Smooth muscle cell (in vitro differentiated cells): ENCODE results near the gene ABCF3. TPM values are rescaled to one million over a fixed set of nuclear protein-coding genes. Genes with fewer than 3 reads are reported as not detected.
A peak's percentile ranks its signal among the peaks of the same experiment; 100 is the strongest.

ENCODE experiments used
- DNase-seq: peaks from one replicate; lab custom pipeline; 2025; ENCODE audit not compliant: unreplicated experiment; lab: John Stamatoyannopoulos, UW
- H2AFZ ChIP-seq: fragments of 200-600 bp; sonication (generic); 2 replicates; pipeline ENCODE4 v1.6.0; 2016; ENCODE audit warnings: antibody characterized with exemption, low read depth, mild to moderate bottlenecking
- H3F3A ChIP-seq: fragments of 200-600 bp; sonication (generic); 2 replicates; pipeline ENCODE4 v1.6.0; 2017; ENCODE audit warnings: antibody characterized with exemption, low read depth
- H3K27ac ChIP-seq: fragments of 200-600 bp; sonication (generic); 2 replicates; pipeline ENCODE4 v1.5.1; 2016; ENCODE audit warnings: low read depth, mild to moderate bottlenecking
- H3K27me3 ChIP-seq: fragments of 200-600 bp; sonication (generic); 2 replicates; pipeline ENCODE4 v1.6.1; 2016; ENCODE audit warnings: low read depth, mild to moderate bottlenecking
- H3K36me3 ChIP-seq: fragments of 200-600 bp; sonication (generic); 2 replicates; pipeline ENCODE4 v1.5.1; 2016; ENCODE audit warnings: low read depth
- H3K4me1 ChIP-seq: fragments of 200-600 bp; sonication (generic); 2 replicates; pipeline ENCODE4 v1.5.1; 2016; ENCODE audit warnings: low read depth
- H3K4me2 ChIP-seq: fragments of 200-600 bp; sonication (generic); 2 replicates; pipeline ENCODE4 v1.6.0; 2016; ENCODE audit warnings: mild to moderate bottlenecking
- H3K4me3 ChIP-seq: fragments of 200-600 bp; sonication (generic); 2 replicates; pipeline ENCODE4 v1.5.1; 2016; ENCODE audit warnings: mild to moderate bottlenecking
- H3K79me2 ChIP-seq: fragments of 200-600 bp; sonication (generic); 2 replicates; pipeline ENCODE4 v1.6.0; 2016; ENCODE audit warnings: low read depth, mild to moderate bottlenecking
- H3K9ac ChIP-seq: fragments of 200-600 bp; sonication (generic); 2 replicates; pipeline ENCODE4 v1.6.0; 2016; ENCODE audit warnings: low read depth
- H3K9me3 ChIP-seq: fragments of 200-600 bp; sonication (generic); replicated peaks from 2 replicates; pipeline ENCODE4 v1.5.1; 2016; ENCODE audit warnings: low read depth
- H4K20me1 ChIP-seq: fragments of 200-600 bp; sonication (generic); 2 replicates; pipeline ENCODE4 v1.6.0; 2016; ENCODE audit warnings: low read depth
- CTCF ChIP-seq: fragments of 200-600 bp; sonication (generic); IDR thresholded peaks from 2 replicates; pipeline ENCODE4 v1.5.1; 2017; ENCODE audit warnings: borderline replicate concordance, mild to moderate bottlenecking, antibody characterized with exemption; ENCODE audit not compliant: insufficient read depth, poor library complexity, severe bottlenecking
- WGBS: methylation state at CpG from one replicate; pipeline ENCODE4 v1.1.7; 2016; ENCODE audit warnings: low lambda C conversion rate; 5-methylcytosine and 5-hydroxymethylcytosine counted together
- polyA plus RNA-seq: library from polyadenylated mRNA; unstranded; fragments of >200 nt; fragmentation: Nextera tagmentation; extraction: Ambion mirVana; gene quantifications from 2 replicates; pipeline ENCODE4 v1.2.1, GENCODE V29; 2016
- total RNA-seq: library from RNA; depleted of rRNA; stranded (reverse); fragments of >200 nt; gene quantifications from 2 replicates; pipeline ENCODE4 v1.2.3, GENCODE V29; 2014

The ABCF3 gene
- total and polyA plus RNA-seq, 2 experiments from 2014 or later, result 34.6 to 46.3 TPM

DNA sequence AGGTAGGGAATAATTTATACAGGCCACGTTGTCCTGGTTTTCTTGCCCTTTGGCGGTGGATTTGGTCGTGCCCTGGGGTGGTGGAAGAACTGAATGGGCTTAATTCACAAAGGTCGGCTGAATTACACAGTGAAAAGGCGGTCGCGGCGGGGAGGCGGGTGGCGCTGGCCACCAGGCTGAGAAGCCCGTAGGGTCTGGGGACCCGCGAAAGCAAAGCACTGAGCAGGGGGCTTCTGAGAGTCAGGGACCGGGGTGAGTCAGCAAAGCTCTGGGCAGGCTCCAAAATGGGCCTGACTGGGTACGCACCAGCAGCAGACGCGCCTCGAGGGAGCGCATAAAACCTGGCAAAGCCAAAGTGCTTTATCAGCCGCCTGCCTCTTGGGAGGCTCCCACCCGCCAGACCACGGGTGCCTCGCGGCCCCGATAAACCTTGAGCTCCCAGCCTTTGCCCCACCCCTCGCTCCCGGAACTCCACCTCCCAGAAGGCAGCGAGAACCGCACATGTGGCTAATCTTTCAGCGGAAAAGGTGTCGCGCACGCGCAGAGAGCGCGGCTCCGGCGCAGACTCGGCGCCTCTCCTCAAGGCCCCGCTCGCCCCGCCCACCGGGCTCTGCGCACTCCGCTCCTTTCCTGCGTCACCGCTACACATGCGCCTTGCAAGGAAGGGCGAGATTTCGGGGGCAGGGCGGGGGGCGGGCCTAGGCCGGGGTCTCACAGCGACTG is 377 bp upstream of the ABCF3 start:
- DNase-seq, result peak; percentile 99
- peak overlapping the region; percentile 85 for H3K9ac ChIP-seq
- H3K27ac ChIP-seq, result peak overlapping the region; percentile 89
- H3K4me3 ChIP-seq, result peak overlapping the region; percentile 94
- TF ChIP-seq CTCF, result no peak
- no peak overlapping the region for H2AFZ ChIP-seq
- peaks cover 12% of the 10 kb centered on the region for H3K4me1 ChIP-seq
- 3% methylated on average over 53 of the region's 55 CpGs for WGBS
- H3K36me3 ChIP-seq, result peaks cover 18% of the 10 kb centered on the region
- H3K9me3 ChIP-seq, result no peaks in the 10 kb centered on the region
- H3K79me2 ChIP-seq, result peaks cover 64% of the 10 kb centered on the region
- H3K4me2 ChIP-seq, result peak overlapping the region; percentile 100
- peaks cover 69% of the 10 kb centered on the region for H4K20me1 ChIP-seq
- H3K27me3 ChIP-seq, result no peaks in the 10 kb centered on the region
- H3F3A ChIP-seq, result peaks cover 41% of the 10 kb centered on the region

GRCh38 chr3:184186902-184187207 is 856 bp downstream of the ABCF3 start:
- peaks cover 34% of the 10 kb centered on the region for H3F3A ChIP-seq
- H3K79me2 ChIP-seq, result peaks cover 52% of the 10 kb centered on the region
- H3K27me3 ChIP-seq, result no peaks in the 10 kb centered on the region
- H3K9ac ChIP-seq, result peak overlapping the region; percentile 85
- peaks cover 12% of the 10 kb centered on the region for H3K4me1 ChIP-seq
- H3K27ac ChIP-seq, result peak overlapping the region; percentile 89
- no peaks in the 10 kb centered on the region for H3K9me3 ChIP-seq
- peaks cover 10% of the 10 kb centered on the region for H3K36me3 ChIP-seq
- WGBS, result 26% methylated on average over 3 of the region's 3 CpGs
- no peak for TF ChIP-seq CTCF
- H2AFZ ChIP-seq, result no peak overlapping the region
- H3K4me3 ChIP-seq, result peak overlapping the region; percentile 94
- peaks cover 60% of the 10 kb centered on the region for H4K20me1 ChIP-seq
- DNase-seq, result no peak
- peak overlapping the region; percentile 100 for H3K4me2 ChIP-seq

- Histone ChIP-seq H3K9me3 (no peaks in the 10 kb centered on the region), H3K27ac (no peak overlapping the region), H3K79me2 (peaks cover 46% of the 10 kb centered on the region), H3K27me3 (no peaks in the 10 kb centered on the region), H3K9ac (no peak overlapping the region), H3K4me3 (no peak overlapping the region), H3K36me3 (peaks cover 1% of the 10 kb centered on the region), H4K20me1 (peaks cover 48% of the 10 kb centered on the region), H3F3A (peaks cover 22% of the 10 kb centered on the region), H3K4me2 (no peak overlapping the region), H3K4me1 (peaks cover 12% of the 10 kb centered on the region), H2AFZ (no peak overlapping the region)
- no peak for DNase-seq
- 95% methylated on average over 17 of the region's 17 CpGs for WGBS
- TF ChIP-seq CTCF, result no peak
These were observed 2.1 kb downstream of the ABCF3 start for GRCh38 chr3:184188080-184188479.

DNA sequence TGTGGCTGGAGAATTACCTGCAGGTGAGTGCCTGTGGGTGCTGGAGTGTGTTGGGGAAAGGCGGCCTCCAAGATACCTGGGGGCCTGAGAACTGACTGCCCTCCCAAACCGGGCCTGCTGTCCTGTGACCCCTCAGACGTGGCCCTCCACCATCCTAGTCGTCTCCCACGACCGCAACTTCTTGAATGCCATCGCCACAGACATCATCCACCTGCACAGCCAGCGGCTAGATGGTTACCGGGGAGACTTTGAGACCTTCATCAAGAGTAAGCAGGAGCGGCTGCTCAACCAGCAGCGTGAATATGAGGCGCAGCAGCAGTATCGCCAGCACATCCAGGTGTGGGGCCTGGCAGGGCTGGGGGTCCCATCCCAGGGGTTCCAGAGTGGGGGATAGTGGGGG is 3.4 kb downstream of the ABCF3 start:
- H3K9ac ChIP-seq, result no peak overlapping the region
- no peaks in the 10 kb centered on the region for H3K9me3 ChIP-seq
- DNase-seq, result no peak
- peaks cover 8% of the 10 kb centered on the region for H3F3A ChIP-seq
- no peaks in the 10 kb centered on the region for H3K27me3 ChIP-seq
- H3K36me3 ChIP-seq, result no peaks in the 10 kb centered on the region
- H3K4me2 ChIP-seq, result no peak overlapping the region
- no peak overlapping the region for H3K4me3 ChIP-seq
- H3K79me2 ChIP-seq, result peaks cover 44% of the 10 kb centered on the region
- peaks cover 12% of the 10 kb centered on the region for H3K4me1 ChIP-seq
- H4K20me1 ChIP-seq, result peaks cover 40% of the 10 kb centered on the region
- no peak overlapping the region for H2AFZ ChIP-seq
- WGBS, result 96% methylated on average over 13 of the region's 13 CpGs
- TF ChIP-seq CTCF, result no peak
- no peak overlapping the region for H3K27ac ChIP-seq
